Stimulated activated CD8-positive, alpha-beta memory T cell treated with anti-CD3 and anti-CD28 coated beads, Interleukin-4, amount 100 ng/mL, for 24 hours (primary cell): Measurements from ENCODE around the gene AGBL1.
"Not testable (repeated sequence)": the region's sequence is repeated elsewhere in the genome, so short reads cannot be mapped to it uniquely, and the experiment has no call there.

Experiments used
- DNase-seq: peaks from one replicate; pipeline ENCODE4 v3.0.0-alpha.2; 2020; ENCODE audit warnings: low read depth

AGBL1 gene

DNA sequence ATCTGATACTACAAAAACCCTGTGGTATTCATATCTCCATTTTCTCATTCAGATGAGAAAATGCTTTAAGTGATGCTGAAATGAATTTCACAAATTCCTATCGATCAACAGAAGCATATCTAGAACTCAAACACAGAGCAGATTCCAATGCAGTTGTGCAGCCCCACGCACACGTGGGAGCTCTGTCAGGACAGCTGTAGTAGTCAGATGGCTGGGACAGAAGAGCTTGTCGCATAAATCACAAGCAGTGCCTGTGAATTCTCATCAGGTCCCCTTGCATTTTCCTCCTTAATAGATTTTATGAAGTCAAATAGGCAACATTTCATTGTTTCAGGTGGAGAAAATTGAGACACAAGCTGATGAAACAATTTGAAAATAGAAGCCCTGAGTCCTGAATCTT is 792.3 kb downstream of the AGBL1 start:
- DNase-seq = no peak

DNA sequence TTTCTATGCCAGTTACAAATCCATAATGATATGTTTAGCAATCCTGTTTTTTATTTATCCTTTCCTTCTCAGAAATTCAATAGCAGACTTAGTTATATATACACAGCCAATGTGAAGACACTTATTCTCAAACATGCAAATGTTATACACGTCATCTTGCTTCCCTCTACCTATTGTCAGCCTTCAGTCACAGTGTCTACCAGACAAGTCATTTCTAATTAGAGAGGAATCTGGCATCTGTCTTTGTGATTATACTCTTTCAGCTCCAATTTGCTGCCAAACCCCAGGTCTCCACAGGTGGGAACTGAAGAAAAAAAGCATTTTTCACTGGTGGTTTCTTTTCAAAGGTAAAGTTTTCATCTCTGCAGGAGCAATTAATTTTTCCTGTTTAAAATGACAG is 793.1 kb downstream of the AGBL1 start:
- DNase-seq = no peak

DNA sequence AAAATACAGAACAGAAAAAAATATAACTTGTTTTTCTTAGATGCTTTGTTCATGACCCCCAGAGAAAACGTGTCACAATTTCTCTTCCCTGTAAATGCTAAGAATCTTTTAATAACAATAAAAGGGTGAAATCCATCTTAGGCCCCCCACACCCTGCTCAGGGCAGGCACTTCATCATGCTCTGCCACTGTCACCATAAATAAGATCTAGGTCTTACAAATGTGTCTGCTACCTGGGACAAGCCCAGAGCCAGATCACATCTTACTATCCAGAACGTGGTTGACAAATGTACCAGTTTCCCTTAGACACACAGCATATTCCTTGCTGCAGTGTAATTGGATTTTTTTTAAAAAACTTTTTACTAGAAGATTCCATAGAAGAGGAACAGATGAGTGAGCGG is 795.4 kb downstream of the AGBL1 start:
- no peak for DNase-seq

DNA sequence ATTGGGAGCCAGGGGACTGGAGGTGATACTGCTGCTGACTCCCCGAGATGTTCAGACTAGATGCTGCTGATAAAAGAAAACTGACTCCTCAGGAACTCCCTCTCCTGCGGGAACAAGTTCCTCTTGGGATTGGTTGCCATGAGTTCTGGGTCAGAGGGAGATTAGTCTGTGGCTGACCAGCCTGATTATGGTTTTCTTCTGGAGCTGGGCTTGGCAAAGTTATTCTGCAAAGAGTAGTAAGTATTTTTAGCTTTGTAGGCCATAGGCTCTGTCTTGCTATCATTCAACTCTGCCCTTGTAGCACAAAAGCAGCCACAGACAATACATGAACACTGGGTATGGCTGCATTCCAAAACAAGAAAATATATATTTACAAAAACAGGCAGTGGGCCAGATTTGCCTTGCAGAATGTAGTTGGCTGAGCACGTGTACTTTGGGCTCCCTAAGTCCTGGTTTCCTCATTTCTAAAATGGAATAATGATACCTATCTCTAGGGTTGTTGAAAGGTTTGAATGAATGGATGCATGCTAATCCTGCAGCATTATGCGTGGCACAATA is 796.8 kb downstream of the AGBL1 start:
- DNase-seq = no peak

DNA sequence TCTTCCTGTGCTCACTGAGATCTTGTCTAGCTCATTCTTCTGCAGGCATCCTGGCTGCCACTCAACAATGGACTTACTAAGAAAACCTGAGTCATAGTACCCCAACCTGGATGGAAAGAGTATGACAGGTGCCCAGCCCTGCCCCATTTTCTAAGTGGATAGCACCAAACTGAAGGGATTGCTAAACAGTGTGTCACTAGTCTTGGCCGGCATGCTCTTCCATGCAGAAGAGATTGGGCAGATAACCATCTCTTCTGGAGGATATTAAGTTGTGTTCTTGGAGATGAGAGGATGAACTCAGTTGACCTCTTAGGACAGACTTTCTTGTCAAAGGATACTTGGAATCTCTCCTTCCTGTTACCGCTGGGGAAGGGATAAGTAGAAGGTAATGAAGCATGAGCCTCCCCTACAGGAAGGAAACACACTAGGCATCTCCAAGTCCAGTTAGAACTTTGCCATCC is 797.5 kb downstream of the AGBL1 start:
- no peak for DNase-seq

DNA sequence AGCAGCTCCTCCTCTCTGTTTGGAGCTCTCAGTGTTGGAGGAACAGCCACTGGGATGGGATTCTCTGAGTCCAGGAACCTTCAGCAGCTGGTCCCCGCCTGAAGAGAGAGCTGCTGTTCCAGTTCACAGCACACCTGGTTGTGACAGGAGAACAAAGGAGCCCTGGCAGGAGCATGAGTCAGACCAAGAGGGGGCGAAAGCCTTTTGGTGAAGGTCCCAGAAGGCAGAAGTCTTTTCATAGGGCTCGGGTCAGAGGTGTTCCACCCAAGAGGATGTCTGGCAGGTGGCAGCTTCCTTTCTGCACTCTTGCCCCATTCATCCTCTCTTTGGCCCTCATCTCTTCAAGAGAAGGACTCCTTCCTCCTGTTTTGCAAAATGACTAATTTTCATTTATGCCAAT is 799.2 kb downstream of the AGBL1 start:
- DNase-seq = not testable (repeated sequence)

DNA sequence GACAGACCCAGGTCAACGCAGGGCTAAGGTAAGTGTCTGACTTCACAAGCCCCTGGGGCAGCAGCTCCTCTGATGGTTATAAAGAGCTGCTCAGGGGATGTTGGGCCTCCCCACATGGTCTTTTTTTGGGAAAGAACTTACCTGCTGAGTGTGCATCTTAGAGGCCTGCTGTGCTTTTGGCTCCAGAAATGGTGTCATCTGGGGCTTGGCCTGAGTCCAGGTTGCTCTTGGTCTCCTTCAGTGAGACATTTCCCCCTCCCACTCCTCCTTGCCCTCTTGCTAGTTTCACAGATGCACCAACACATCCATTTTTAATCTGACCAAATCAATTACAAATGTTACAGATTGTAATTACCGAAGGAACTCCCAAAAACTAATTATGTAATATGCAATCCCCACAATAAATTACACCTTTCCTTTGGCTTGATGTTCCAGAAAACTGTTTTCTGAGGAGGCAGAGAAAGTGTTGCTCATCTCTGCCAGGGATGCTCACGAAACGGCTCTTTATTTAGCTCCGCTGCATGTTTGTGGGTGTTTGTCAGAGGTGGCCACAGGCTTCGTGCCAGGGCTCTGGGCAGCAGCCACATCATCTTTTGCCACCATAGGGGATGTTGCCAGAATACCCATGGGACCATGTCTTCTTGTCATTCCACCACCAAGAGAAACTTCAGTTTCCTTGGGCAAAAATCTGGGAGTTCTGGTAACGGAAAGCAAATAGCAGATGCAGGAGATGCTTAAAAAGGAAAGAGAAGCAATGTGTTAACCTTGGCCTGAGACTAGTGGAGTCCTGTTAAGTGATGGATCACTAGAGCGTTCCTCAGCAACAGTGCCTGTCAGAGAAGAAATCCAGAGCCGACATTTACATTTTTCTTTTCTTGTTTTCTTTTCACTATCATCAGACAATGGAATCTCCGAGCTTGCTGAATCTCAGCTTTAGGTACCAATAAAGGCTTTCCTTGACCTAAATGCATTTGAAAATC is 799.9 kb downstream of the AGBL1 start:
- DNase-seq = no peak

DNA sequence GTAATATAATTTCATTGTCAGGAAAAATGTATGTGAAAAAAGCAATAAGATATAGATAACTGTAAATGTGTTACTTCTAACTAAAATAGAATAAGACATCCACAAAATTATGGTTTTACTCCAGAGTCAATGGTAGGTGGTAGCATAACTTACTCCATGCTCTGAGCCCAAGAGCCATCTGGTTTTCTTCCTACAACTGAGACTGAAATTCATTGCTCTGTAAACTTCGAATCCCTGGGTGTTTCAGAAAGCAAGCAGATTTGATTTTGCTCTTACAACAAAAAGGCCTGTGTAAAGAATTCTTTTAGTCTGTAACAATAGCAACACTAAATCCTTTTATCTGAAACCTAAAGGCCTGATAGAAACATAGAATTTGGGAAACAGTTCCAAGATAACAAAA is 805.9 kb downstream of the AGBL1 start:
- no peak for DNase-seq

DNA sequence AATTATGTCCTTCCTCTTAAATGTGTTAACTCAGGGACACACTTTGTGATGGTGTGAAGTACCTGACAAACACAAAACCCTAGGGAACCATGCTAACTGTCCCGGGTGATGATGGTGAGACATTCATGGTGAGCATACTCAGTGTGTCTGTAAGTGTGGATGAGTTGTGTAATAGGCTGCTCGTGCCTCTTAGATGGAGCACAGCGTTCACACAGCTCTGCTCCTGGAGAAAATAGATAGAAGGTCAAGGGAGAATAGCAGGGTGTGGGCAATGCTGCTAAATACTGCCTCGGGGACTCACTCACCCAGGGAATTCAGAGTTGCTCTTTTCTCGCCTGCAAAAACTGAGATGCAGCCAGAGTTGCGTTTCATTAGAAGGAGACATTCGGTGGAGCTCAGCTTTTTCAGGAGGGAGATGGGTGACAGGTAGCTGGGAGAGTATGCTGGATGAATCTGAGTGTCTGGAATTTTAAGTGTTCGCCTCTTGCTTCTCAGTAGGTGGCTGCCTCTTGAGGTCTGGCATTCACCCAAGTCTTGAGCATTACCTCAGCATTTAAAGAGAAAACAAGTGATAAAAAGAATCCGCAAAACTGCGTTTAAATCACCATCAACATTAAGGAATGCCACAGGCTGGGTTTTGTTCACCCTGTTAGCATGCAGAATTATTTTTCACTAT is 813.2 kb downstream of the AGBL1 start:
- no peak for DNase-seq

DNA sequence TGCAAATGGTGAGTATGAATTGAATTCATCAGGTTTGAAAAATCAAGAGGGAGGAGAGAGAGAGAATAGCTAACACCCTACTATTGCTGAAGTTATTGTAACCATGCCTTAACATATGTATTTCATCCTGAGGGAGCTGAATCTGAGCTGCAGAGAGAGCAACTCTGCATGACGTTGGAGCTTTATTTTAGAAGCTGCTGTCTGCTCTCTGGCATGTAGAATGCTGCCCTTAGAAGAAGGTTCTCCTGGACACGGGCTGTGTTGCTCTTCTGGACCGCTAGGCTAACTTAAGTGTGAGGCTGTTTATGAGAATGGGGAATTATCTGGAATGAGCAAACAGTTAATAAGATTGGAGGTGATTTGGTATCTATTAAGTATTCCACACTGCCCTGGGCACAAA is 814.6 kb downstream of the AGBL1 start:
- no peak for DNase-seq

DNA sequence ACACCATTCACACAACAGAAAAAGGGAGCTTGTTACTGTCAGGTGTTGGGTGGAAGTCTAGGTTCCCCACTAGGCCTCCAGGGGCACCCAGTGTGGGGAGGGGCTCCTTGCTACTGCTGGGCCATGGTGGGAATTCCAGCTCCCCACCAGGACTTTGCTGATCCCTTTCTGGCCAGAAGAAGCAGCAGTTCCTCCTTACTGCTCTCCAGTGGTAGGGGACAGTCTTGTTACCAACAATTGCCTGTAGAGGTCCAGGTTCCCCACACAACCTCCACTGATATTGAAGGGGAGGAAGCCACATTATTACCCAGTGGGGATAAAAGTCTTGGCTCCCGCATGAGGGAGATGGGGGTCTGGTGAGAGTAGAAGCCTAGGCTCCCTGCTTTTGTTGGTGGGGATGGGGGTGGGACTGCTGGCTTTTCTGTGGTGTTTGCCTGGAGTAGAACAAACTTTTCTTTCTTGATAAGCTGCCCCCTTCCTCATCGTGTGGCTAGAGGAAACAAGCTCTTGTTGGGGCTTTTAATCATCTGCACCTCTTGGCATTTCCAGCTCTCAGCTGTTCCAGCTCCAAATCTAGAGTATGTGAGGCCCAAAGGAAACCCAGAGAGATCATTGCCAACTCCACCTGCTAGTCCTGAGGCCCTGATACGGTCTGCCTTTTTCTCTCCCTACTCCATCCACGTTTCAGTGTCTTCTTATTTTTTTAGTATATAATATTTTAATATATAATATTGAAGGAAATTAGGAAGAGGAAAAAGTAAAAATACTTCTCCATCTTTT is 824.2 kb downstream of the AGBL1 start:
- DNase-seq = no peak

DNA sequence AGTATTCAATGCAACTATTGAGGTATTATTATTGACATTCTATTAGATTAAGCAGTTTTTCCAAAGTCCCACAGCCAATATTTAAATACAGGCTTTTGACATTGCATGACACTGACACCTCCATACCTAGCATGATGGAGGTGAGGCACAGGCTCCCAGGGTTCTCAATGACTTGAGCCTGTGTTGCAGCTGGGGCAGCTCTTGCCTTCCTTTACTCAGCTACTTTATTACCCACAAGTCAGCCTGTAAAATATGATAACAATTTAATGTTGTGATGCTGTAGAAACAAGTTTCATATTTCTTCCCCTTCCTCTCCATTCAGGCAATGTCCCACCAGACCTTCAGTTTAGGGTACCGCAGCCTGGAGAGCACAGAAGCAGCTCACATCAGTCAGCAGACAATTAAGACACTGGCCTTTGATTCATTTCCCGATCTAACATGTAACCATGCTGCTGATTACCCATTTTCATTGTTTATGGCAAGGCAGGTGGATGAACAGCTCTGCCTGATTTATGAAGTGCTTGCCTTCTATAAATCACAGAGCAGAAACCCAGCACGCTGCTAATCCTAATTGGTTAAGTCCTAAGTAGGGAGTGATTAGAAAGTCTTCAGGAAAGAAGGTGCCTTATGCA is 826.1 kb downstream of the AGBL1 start:
- DNase-seq = no peak

DNA sequence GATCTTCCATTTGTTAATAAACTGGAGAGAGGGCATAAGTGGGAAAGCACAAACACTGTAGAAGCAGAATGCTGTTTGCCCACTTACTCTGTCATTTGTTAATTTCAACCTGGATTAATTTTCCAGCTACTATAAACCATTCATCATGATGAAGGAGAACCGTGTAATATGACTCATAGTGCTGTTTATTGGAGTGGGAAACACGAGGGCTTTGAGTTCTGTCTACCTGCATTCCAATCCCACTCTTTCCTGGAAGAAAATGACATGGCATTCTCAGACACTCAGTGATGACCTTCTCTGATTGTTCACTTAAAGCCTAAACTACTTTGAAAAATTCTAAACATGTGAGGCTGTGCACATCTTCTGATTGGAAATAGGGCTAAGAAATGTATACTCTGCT is 826.7 kb downstream of the AGBL1 start:
- no peak for DNase-seq

DNA sequence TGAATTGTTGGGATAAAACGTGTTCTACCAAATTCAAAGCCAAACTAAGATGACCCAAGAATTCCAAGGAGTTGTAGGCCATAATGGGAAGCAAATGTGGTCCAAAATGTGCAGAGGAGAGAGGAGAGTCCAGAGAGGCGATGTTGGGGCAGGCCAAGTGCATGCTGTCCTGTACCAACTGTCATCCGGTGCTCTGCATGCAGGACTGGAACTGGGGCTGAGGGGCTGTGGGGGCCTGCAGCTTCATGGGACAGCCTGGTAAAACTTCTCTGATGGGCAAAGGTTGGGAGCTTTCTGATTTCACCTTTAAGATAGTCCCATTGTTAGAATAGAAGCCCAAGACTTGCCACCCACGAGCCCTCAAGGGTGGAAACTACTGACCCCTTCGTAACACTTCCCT is 831.4 kb downstream of the AGBL1 start:
- no peak for DNase-seq

DNA sequence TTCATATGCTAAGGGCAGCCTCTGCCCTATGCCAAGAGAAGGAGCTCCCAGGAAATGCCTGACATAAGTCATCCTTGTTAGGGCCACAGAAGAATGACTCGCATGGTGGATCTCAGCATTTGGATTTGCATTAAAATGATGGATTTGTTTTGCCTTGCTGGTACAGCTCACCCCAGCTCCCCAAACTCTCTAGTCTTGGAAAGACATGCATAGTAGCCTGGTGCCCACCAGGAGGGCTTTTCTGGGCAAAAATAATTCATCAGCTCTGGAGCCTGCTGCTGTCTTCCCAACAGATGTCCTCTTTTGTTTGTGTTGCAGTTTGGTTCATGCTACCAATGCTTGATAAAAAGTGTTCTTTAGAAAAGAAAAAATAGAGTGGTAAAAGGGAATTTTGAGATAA is 833.0 kb downstream of the AGBL1 start:
- no peak for DNase-seq

DNA sequence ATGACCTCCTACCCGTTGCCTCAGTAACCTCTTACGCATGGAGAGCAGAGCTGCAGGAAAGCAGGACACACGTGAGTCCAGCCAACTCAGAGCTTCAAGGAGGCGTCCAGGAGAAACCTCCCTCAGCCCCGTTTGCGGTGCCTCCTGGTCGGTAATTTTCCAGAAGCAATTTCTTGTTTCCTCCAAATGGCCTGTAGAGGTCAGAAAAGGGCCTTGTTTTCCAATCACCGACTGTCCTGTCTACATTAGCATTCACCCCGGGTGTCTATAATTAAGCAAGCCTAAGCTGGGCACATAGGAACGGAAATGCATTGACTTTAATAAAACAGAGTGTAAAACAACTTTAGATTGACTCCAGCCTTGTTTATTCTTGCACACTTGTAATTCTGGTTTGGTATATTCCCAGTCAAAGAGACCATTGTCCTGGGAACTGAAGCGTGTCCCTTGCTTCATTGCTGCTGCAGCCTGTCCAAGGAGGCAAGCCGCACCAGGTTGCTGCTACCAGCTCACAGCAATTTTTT is 836.2 kb downstream of the AGBL1 start:
- DNase-seq = no peak

DNA sequence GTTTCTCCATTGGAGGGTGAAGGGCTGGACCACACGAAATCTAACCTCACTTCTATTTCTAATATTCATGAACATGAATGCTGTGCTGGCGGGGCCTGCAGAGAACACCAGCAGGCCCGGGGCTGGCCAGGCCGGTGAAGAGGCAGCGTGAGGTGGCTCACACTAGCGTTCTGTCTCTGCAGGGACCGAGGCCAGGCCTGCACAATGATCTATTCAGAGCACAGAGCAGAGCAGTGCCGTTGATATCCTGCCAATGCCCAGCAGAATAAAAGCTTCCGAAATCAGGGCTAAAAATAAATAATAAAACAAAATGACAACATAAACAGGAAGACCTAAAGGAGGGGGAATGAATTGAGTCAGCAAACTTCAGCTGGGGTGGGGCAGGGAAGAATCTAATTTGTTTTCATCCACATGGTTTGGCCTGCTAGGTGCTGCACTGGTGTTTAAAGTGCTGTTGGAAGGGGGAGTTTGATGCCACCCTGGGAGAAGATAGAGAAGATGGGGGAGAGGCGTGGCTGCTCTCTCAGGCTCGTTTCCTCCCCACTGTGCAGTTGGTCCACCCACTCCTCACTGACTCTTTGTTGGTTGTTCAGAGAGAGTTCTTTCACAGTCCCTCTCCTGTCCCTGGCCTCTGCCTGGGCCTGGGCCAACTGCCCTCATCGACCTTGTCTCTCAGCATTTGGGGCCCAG is 837.1 kb downstream of the AGBL1 start:
- no peak for DNase-seq

DNA sequence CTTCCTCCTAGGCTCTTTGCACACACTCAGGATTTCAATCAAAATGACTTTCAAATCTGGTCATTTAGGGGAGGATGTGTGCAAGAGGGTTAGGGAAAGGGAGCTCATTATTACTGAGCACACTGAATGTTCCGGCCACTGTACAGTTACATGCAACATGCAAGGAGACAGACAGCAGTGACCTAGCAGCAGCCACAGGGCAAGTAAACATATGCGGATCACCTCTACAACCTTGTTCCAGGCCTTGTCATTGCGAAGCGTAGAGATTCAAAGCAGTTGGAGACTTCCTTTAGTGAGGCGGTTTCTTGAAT is 837.6 kb downstream of the AGBL1 start:
- no peak for DNase-seq

DNA sequence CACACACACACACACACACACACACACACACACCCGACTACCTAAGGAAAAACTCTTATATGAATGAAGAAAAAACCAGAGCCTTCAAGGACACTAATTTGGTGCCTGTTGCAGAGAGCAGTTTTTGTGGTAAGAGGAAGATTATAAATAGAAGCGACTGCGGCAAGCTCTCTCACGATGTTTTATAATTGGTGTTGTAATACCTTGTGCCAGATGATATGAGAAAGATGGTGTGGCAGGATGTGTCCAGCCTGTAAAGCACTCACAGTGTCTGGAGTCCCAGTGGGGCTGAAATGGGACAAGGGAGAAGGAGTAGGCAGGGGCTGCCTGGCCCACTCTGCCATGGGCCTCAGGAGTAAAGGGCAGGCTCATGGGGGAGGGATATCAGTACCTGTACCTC is 839.9 kb downstream of the AGBL1 start:
- no peak for DNase-seq

DNA sequence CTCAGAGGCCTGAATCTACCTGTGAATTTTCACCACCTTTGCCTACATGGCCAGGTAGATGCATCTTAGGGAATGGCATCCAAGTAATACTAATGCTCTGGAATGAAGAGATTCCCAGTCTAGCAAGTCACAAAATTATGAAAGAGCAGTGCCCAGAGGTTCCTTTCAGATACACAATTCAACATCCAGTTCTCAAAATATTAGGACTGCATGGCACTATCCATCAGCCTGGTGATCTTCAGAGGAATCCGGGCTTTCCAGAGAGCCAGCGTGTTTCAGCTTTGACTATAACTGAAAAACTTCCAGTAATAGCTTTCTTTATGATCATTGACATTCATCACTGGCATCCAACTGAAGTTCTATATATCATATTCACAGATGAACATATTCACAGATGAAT is 849.8 kb downstream of the AGBL1 start:
- no peak for DNase-seq

DNA sequence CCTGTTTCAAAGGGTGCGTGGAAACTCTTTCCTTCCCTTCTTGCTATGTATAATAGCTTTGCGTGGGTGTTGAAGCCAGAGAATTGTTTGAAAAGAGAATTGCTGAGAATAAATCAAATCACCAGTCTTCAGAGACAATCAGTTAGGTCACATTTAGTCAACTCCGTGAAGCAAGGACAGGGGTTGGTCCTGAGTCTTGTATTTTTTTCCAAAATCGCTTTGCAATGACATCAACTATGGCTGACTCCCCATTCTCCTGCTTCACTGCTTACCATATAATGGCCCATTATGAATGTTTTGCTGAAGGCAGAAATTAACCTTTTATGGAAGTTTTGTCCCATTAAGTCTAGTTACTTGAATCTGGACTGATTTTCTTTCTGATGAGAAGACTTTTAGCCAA is 852.8 kb downstream of the AGBL1 start:
- DNase-seq = no peak
